ENCODE results near the gene HELZ2. TPM values are rescaled to one million over a fixed set of nuclear protein-coding genes. Genes with fewer than 3 reads are reported as not detected.

The HELZ2 gene
- polyA plus RNA-seq, 1 of the 3 experiments (the other 2 are of a cell fraction), result 7.6 TPM

GRCh38 chr20:63561624-63562396 is 12.2 kb downstream of the HELZ2 start (continued):
- no peak for TF ChIP-seq RAD21 (IDR thresholded peaks at IDR 0.05; ENCODE audit: low read length)

GRCh38 chr20:63560856-63561609 is 13.0 kb downstream of the HELZ2 start:
- POLR2A ChIA-PET, result interaction anchor here (0.6 kb wide), 1 partner anchor 54 kb away, joined by 6 read pairs; no protein-coding TSS in a partner anchor
- Histone ChIP-seq H3K27ac (ENCODE audit: low read depth in 2 of 2, low read length in 1 of 2) (no peak overlapping the region), H3K36me3 (replicated peaks in 1 of 2; ENCODE audit: control insufficient read depth in 1 of 2, insufficient read depth in 2 of 2, low read length in 1 of 2) (peaks cover 0 to 30% of the 10 kb centered on the region in 2 experiments), H4K20me1 (ENCODE audit: insufficient read depth) (no peaks in the 10 kb centered on the region), H3K4me1 (ENCODE audit: control insufficient read depth in 1 of 2, insufficient read depth in 2 of 2, low read depth in 1 of 2, low read length in 1 of 2) (no peaks in the 10 kb centered on the region), H3F3A (replicated peaks; ENCODE audit: insufficient read depth) (no peaks in the 10 kb centered on the region), H3K27me3 (ENCODE audit: insufficient read depth) (no peaks in the 10 kb centered on the region), H2AFZ (ENCODE audit: low read depth) (no peak overlapping the region), H3K9me3 (no peaks in the 10 kb centered on the region), H3K4me2 (no peak overlapping the region), H3K79me2 (ENCODE audit: insufficient read depth) (no peaks in the 10 kb centered on the region), H3K4me3 (ENCODE audit: low read depth in 2 of 2, low read length in 1 of 2) (no peak overlapping the region), H3K9ac (no peak overlapping the region), H3K9me2 (no peaks in the 10 kb centered on the region)
- no peak for TF ChIP-seq NFIC (IDR thresholded peaks at IDR 0.05; ENCODE audit: borderline replicate concordance)
- TF ChIP-seq FOSL2 (IDR thresholded peaks at IDR 0.05; ENCODE audit: borderline replicate concordance, low read depth), result no peak
- no peak for TF ChIP-seq RXRA (IDR thresholded peaks at IDR 0.05; ENCODE audit: borderline replicate concordance, low read depth)
- no peak for TF ChIP-seq FOXJ3 (CRISPR knock-in tag; IDR thresholded peaks at IDR 0.05)
- TF ChIP-seq TEAD4 (IDR thresholded peaks at IDR 0.05; ENCODE audit: borderline replicate concordance, insufficient read depth), result no peak
- no peak for TF ChIP-seq FOXM1 (IDR thresholded peaks at IDR 0.05; ENCODE audit: low read depth)
- TF ChIP-seq EZH2phosphoT487 (IDR thresholded peaks at IDR 0.05; ENCODE audit: borderline replicate concordance, low read depth), result no peak
- no peak for TF ChIP-seq RFX5 (IDR thresholded peaks at IDR 0.05; ENCODE audit: low read length)
- TF ChIP-seq RCOR1 (IDR thresholded peaks at IDR 0.05; ENCODE audit: low read length), result no peak
- TF ChIP-seq USF1 (IDR thresholded peaks at IDR 0.05; ENCODE audit: borderline replicate concordance, low read depth), result no peak
- no peak for TF ChIP-seq TAF1 (IDR thresholded peaks at IDR 0.05; ENCODE audit: borderline replicate concordance, low read depth, low read length)
- TF ChIP-seq CTCF (IDR thresholded peaks at IDR 0.05), result no peak
- TF ChIP-seq MEF2A (IDR thresholded peaks at IDR 0.05; ENCODE audit: borderline replicate concordance, low read depth), result no peak
- TF ChIP-seq RAD21 (IDR thresholded peaks at IDR 0.05; ENCODE audit: low read length), result no peak
- 89% methylated on average over 5 of the region's 26 CpGs for WGBS (ENCODE audit: low lambda C conversion rate)
- DNase-seq, result no peak
- CTCF ChIA-PET, result interaction anchor here (2.2 to 2.5 kb wide), 2 partner anchors 23 to 214 kb away, joined by 5 to 10 read pairs; partner anchors contain the start of gene PTK6

Measured in SK-N-SH (cell line).